Measurements from ENCODE around the gene GNAT1. TPM values are rescaled to one million over a fixed set of nuclear protein-coding genes. Genes with fewer than 3 reads are reported as not detected.
A peak's percentile ranks its signal among the peaks of the same experiment; 100 is the strongest.

The GNAT1 gene
- total and polyA plus RNA-seq, 2 of the 13 experiments (the other 11 are each of a cell fraction or from before 2014, with no cell fraction given), result 0.15 TPM; not detected in 1

DNA sequence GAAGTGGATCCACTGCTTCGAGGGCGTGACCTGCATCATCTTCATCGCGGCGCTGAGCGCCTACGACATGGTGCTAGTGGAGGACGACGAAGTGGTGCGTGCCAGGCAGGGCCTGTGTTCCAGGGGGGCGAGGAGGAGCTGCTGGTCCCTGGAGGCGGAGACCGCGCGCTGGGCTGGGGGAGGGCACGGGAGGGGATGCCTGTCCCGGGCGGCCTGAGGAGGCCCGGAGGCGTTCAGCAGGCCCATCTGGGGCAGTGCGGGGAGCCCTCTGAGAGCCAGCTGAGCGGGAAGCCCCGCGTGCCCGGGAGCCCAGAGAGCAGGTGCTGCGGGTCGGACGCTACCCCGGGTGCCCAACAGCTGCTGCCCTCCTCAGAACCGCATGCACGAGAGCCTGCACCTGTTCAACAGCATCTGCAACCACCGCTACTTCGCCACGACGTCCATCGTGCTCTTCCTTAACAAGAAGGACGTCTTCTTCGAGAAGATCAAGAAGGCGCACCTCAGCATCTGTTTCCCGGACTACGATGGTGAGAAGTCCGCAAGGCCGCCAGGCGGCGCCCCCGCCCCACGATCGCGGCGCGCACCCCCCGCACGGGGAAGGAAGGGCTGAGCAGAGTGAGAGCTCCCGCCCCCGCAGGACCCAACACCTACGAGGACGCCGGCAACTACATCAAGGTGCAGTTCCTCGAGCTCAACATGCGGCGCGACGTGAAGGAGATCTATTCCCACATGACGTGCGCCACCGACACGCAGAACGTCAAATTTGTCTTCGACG lies 2.9 kb downstream of the GNAT1 start (continued):
- TF ChIP-seq PRDM15 (CRISPR knock-in tag; IDR thresholded peaks at IDR 0.05) (no peak), IKZF4 (CRISPR knock-in tag; IDR thresholded peaks at IDR 0.05; ENCODE audit: borderline replicate concordance, low read depth, not compliant biosample characterization) (peak; percentile 25), FOXC1 (CRISPR knock-in tag; IDR thresholded peaks at IDR 0.05; ENCODE audit: borderline replicate concordance) (peak; percentile 26; the same call in 1 of the 2 replicates), KDM4B (CRISPR knock-in tag; IDR thresholded peaks at IDR 0.05) (0 out of 2 replicates have a peak, but pooled peaks have one; percentile 43), ZNF724P (CRISPR knock-in tag; IDR thresholded peaks at IDR 0.05; ENCODE audit: borderline replicate concordance) (0 out of 2 replicates have a peak, but pooled peaks have one; percentile 64), ZSCAN29 (CRISPR knock-in tag; conservative IDR thresholded peaks at IDR 0.05) (0 out of 2 replicates have a peak, but pooled peaks have one; percentile 71), PPARG (CRISPR knock-in tag; conservative IDR thresholded peaks at IDR 0.05) (no peak), MEF2D (CRISPR knock-in tag; IDR thresholded peaks at IDR 0.05) (peak; percentile 30; the same call in 1 of the 2 replicates), FOSL2 (CRISPR knock-in tag; IDR thresholded peaks at IDR 0.05) (peak; percentile 33; the same call in 1 of the 2 replicates), RBFOX2 (IDR thresholded peaks at IDR 0.05; ENCODE audit: low read depth, low read length) (peak; percentile 56; the same call in 1 of the 2 replicates), YY1 (IDR thresholded peaks at IDR 0.05; ENCODE audit: insufficient read depth, insufficient replicate concordance, low read depth, low read length) (peak; percentile 29), NONO (IDR thresholded peaks at IDR 0.05) (no peak), NONO (CRISPR knock-in tag; conservative IDR thresholded peaks at IDR 0.05) (0 out of 2 replicates have a peak, but pooled peaks have one; percentile 62), ZNF670 (CRISPR knock-in tag; IDR thresholded peaks at IDR 0.05; ENCODE audit: borderline replicate concordance) (no peak), ZFP62 (CRISPR knock-in tag; IDR thresholded peaks at IDR 0.05) (no peak), ZMYM3 (CRISPR knock-in tag; IDR thresholded peaks at IDR 0.05) (peak; percentile 27; the same call in 1 of the 2 replicates), ZNF790 (CRISPR knock-in tag; IDR thresholded peaks at IDR 0.05; ENCODE audit: borderline replicate concordance) (0 out of 2 replicates have a peak, but pooled peaks have one; percentile 6), IRF9 (CRISPR knock-in tag; IDR thresholded peaks at IDR 0.05; ENCODE audit: borderline replicate concordance) (peak; percentile 49; the same call in 1 of the 2 replicates)
- TF ChIP-seq, protein P1, sequence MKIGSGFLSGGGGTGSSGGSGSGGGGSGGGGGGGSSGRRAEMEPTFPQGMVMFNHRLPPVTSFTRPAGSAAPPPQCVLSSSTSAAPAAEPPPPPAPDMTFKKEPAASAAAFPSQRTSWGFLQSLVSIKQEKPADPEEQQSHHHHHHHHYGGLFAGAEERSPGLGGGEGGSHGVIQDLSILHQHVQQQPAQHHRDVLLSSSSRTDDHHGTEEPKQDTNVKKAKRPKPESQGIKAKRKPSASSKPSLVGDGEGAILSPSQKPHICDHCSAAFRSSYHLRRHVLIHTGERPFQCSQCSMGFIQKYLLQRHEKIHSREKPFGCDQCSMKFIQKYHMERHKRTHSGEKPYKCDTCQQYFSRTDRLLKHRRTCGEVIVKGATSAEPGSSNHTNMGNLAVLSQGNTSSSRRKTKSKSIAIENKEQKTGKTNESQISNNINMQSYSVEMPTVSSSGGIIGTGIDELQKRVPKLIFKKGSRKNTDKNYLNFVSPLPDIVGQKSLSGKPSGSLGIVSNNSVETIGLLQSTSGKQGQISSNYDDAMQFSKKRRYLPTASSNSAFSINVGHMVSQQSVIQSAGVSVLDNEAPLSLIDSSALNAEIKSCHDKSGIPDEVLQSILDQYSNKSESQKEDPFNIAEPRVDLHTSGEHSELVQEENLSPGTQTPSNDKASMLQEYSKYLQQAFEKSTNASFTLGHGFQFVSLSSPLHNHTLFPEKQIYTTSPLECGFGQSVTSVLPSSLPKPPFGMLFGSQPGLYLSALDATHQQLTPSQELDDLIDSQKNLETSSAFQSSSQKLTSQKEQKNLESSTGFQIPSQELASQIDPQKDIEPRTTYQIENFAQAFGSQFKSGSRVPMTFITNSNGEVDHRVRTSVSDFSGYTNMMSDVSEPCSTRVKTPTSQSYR (CRISPR knock-in tag; IDR thresholded peaks at IDR 0.05; ENCODE audit: borderline replicate concordance), result 0 out of 2 replicates have a peak, but pooled peaks have one; percentile 16

Data from HepG2 (cell line).